HepG2 (cell line): ENCODE data around the gene INHA. TPM values are rescaled to one million over a fixed set of nuclear protein-coding genes. Genes with fewer than 3 reads are reported as not detected.

ENCODE experiments used
- ATAC-seq: fragments of 200-7000 bp; cut with Tn5 transposase; 3 replicates; pipeline ENCODE4 v1.9.1; 2020; ENCODE audit warnings: mild to moderate bottlenecking, moderate library complexity
- BruUV-seq: library from RNA; stranded (reverse); fragments of 400-500 nt; replicated peaks from 2 replicates; lab custom pipeline; 2021; lab: Mats Ljungman, UMichigan
- CTCF ChIA-PET: fragments of 300-600 bp; formaldehyde crosslinking; extraction: SDS; loops from one replicate; lab custom pipeline; 2021; ENCODE audit warnings: low total read pairs, inconsistent platforms, low intra/inter-chr PET ratio; lab: Yijun Ruan, JAX
- POLR2A ChIA-PET: fragments of 350-600 bp; sonication (Branson Sonifier 250); formaldehyde crosslinking; loops from one replicate; lab custom pipeline; 2020; ENCODE audit warnings: antibody characterized with exemption, inconsistent platforms; lab: Yijun Ruan, JAX
- DNase-seq: peaks from one replicate; pipeline ENCODE4 v3.0.0-alpha.2; 2015; ENCODE audit warnings: low spot score
- FAIRE-seq: peaks from 3 replicates; lab custom pipeline; 2011; peaks lifted over from hg19 to GRCh38; lab: Jason Lieb, UNC
- H2AFZ ChIP-seq: one replicate; pipeline ENCODE4 v1.6.1; 2011; ENCODE audit warnings: low read length, inconsistent platforms
- H3K27ac ChIP-seq: fragments of 300-600 bp; 3 replicates; pipeline ENCODE4 v1.8.0; 2011; ENCODE audit warnings: mixed run types, mild to moderate bottlenecking, mixed read lengths, low read length, inconsistent platforms; ENCODE audit not compliant: insufficient read depth; ENCODE audit errors: extremely low read length
- H3K27me3 ChIP-seq, 2 experiments: fragments of 200-600 bp in 1 of 2; 2 replicates in 1 of 2; 3 replicates in 1 of 2; pipeline versions ENCODE4 v1.6.0 to v1.8.0; 2011; ENCODE audit warnings: low read length in 2 of 2, mild to moderate bottlenecking in 2 of 2, moderate library complexity in 2 of 2, inconsistent platforms in 1 of 2; ENCODE audit not compliant: insufficient read depth in 2 of 2, control insufficient read depth in 1 of 2
- H3K36me3 ChIP-seq, 2 experiments: fragments of 200-600 bp in 1 of 2; replicated peaks in 1 of 2; 2 replicates in 1 of 2; 3 replicates in 1 of 2; pipeline versions ENCODE4 v1.5.1 to v1.8.0; 2011; ENCODE audit warnings: low read length in 2 of 2, inconsistent platforms in 1 of 2; ENCODE audit not compliant: insufficient read depth in 2 of 2, control insufficient read depth in 1 of 2
- H3K4me1 ChIP-seq: 2 replicates; pipeline ENCODE4 v1.5.1; 2012; ENCODE audit warnings: low read length, inconsistent platforms; ENCODE audit not compliant: insufficient read depth
- H3K4me2 ChIP-seq: 2 replicates; pipeline ENCODE4 v1.6.0; 2011; ENCODE audit warnings: low read depth, low read length, inconsistent platforms
- H3K4me3 ChIP-seq, 3 experiments: fragments of 200-600 bp in 1 of 3; sonication (generic), shearing (Covaris generic) in 1 of 3; replicated peaks in 1 of 3; 2 replicates each; pipeline ENCODE4 v1.5.1; 2011 to 2016; ENCODE audit warnings: low read length in 3 of 3, inconsistent platforms in 2 of 3, low read depth in 2 of 3, mild to moderate bottlenecking in 2 of 3, control low read depth in 1 of 3, mixed read lengths in 1 of 3; ENCODE audit not compliant: insufficient read depth in 1 of 3
- H3K79me2 ChIP-seq: one replicate; pipeline ENCODE4 v1.6.1; 2011; ENCODE audit warnings: low read length, inconsistent platforms; ENCODE audit not compliant: insufficient read depth
- H3K9ac ChIP-seq: 2 replicates; pipeline ENCODE4 v1.6.0; 2011; ENCODE audit warnings: mild to moderate bottlenecking, low read depth, low read length, inconsistent platforms; ENCODE audit not compliant: insufficient read depth
- H3K9me3 ChIP-seq: 2 replicates; pipeline ENCODE4 v1.5.1; 2012; ENCODE audit warnings: mild to moderate bottlenecking, low read length
- H4K20me1 ChIP-seq: 2 replicates; pipeline ENCODE4 v1.6.0; 2011; ENCODE audit warnings: inconsistent platforms, mild to moderate bottlenecking, low read length, moderate library complexity; ENCODE audit not compliant: insufficient read depth
- FOXJ3 ChIP-seq: sonication (generic); formaldehyde crosslinking; IDR thresholded peaks from 2 replicates; pipeline ENCODE4 v1.4.0; 2020; ENCODE audit warnings: missing genetic modification reagents, mild to moderate bottlenecking, borderline replicate concordance
- FOXK2 ChIP-seq: fragments of 450-650 bp; IDR thresholded peaks from 2 replicates; pipeline ENCODE4 v1.6.1; 2016
- HNRNPK ChIP-seq: fragments of 200-400 bp; formaldehyde crosslinking; IDR thresholded peaks from 2 replicates; pipeline ENCODE4 v1.6.1; 2018; ENCODE audit warnings: low read length, low read depth, moderate library complexity, mild to moderate bottlenecking; ENCODE audit not compliant: poor library complexity, severe bottlenecking
- NFE2L2 ChIP-seq: fragments of 150-350 bp; IDR thresholded peaks from 2 replicates; pipeline ENCODE4 v1.6.1; 2014; ENCODE audit warnings: low read length
- NFYB ChIP-seq: sonication (generic); formaldehyde crosslinking; IDR thresholded peaks from 2 replicates; pipeline ENCODE4 v1.4.0; 2020; ENCODE audit warnings: missing genetic modification reagents
- NRL ChIP-seq: sonication (generic); formaldehyde crosslinking; IDR thresholded peaks from 2 replicates; pipeline ENCODE4 v1.5.0; 2020; ENCODE audit warnings: missing genetic modification reagents, mild to moderate bottlenecking, moderate library complexity, borderline replicate concordance
- RBM22 ChIP-seq: fragments of 200-400 bp; formaldehyde crosslinking; optimal IDR thresholded peaks from 2 replicates; pipeline ENCODE3; 2017; ENCODE audit warnings: mild to moderate bottlenecking, low read length, moderate library complexity
- SP140L ChIP-seq: sonication (generic); formaldehyde crosslinking; IDR thresholded peaks from 2 replicates; pipeline ENCODE4 v1.4.0; 2020; ENCODE audit warnings: missing genetic modification reagents, borderline replicate concordance
- ZBTB42 ChIP-seq: sonication (generic); formaldehyde crosslinking; IDR thresholded peaks from 2 replicates; pipeline ENCODE4 v1.5.0; 2020; ENCODE audit warnings: mild to moderate bottlenecking, missing genetic modification reagents
- ZNF274 ChIP-seq: sonication (generic); formaldehyde crosslinking; IDR thresholded peaks from 2 replicates; pipeline ENCODE4 v1.5.1; 2020; ENCODE audit warnings: mild to moderate bottlenecking, missing genetic modification reagents
- ZNF33A ChIP-seq: sonication (generic); formaldehyde crosslinking; IDR thresholded peaks from 2 replicates; pipeline ENCODE4 v1.5.1; 2020; ENCODE audit warnings: missing genetic modification reagents, mild to moderate bottlenecking, moderate library complexity, borderline replicate concordance
- ZNF616 ChIP-seq: sonication (generic); formaldehyde crosslinking; IDR thresholded peaks from 2 replicates; pipeline ENCODE4 v1.5.0; 2020; ENCODE audit warnings: low read depth, mild to moderate bottlenecking, missing genetic modification reagents
- ZSCAN21 ChIP-seq: sonication (generic); formaldehyde crosslinking; IDR thresholded peaks from 2 replicates; pipeline ENCODE4 v1.8.0; 2022; ENCODE audit warnings: mild to moderate bottlenecking, missing genetic modification reagents, moderate library complexity, borderline replicate concordance
- WGBS: methylation state at CpG from one replicate; pipeline ENCODE4 v1.1.6; 2017; ENCODE audit warnings: low lambda C conversion rate; 5-methylcytosine and 5-hydroxymethylcytosine counted together
- in situ Hi-C: cut with HindIII; loops from 2 replicates; pipeline ENCODE4 v1.10.0; 2017; ENCODE audit warnings: low pct_unique_long_range_greater_than_20kb; ENCODE audit not compliant: extremely low pct_ligation_motif_present
- intact Hi-C: fragments of 100-400 bp; cut with micrococcal nuclease; formaldehyde crosslinking; loops from one replicate; pipeline ENCODE4 v1.10.0; 2022; ENCODE audit not compliant: unreplicated experiment
- polyA plus RNA-seq, 8 experiments: library from polyadenylated mRNA; depleted of rRNA in 3 of 8; stranded (reverse) in 7 of 8; unstranded in 1 of 8; fragments of >200 nt; fragmentation: Illumina TruSeq in 4 of 8; extraction: Trizol in 4 of 8; gene quantifications; 2 replicates each; pipeline versions ENCODE4 v1.2.1 to v1.2.3, GENCODE V29; 2011 to 2016; ENCODE audit warnings: low read depth in 4 of 8, missing spikeins in 1 of 8, mixed read lengths in 1 of 8; ENCODE audit not compliant: insufficient read depth in 1 of 8
- total RNA-seq, 5 experiments: library from RNA; depleted of rRNA; stranded (reverse); fragments of >200 nt; fragmentation: Illumina TruSeq; extraction: Trizol; gene quantifications; 2 replicates each; pipeline ENCODE4 v1.2.3, GENCODE V29; 2016; ENCODE audit warnings: low read depth in 1 of 5
- TF ChIP-seq, protein P1 (sequence below): sonication (generic); formaldehyde crosslinking; IDR thresholded peaks from 2 replicates; pipeline ENCODE4 v1.4.0; 2020; ENCODE audit warnings: missing genetic modification reagents, borderline replicate concordance
- TF ChIP-seq, protein P2 (sequence below): IDR thresholded peaks from 2 replicates; pipeline ENCODE4 v1.6.1; 2016; ENCODE audit warnings: low read depth, control low read depth
- TF ChIP-seq, protein P3 (sequence below): sonication (generic); IDR thresholded peaks from 2 replicates; pipeline ENCODE4 v1.6.1; 2016; ENCODE audit warnings: low read depth, borderline replicate concordance
- TF ChIP-seq, protein P4 (sequence below): sonication (generic); formaldehyde crosslinking; IDR thresholded peaks from 2 replicates; pipeline ENCODE4 v1.4.0; 2020; ENCODE audit warnings: mild to moderate bottlenecking, missing genetic modification reagents, borderline replicate concordance

INHA gene
- total and polyA plus RNA-seq, 2 of the 13 experiments (the other 11 are each of a cell fraction or from before 2014, with no cell fraction given): 4.1 to 15.2 TPM

DNA sequence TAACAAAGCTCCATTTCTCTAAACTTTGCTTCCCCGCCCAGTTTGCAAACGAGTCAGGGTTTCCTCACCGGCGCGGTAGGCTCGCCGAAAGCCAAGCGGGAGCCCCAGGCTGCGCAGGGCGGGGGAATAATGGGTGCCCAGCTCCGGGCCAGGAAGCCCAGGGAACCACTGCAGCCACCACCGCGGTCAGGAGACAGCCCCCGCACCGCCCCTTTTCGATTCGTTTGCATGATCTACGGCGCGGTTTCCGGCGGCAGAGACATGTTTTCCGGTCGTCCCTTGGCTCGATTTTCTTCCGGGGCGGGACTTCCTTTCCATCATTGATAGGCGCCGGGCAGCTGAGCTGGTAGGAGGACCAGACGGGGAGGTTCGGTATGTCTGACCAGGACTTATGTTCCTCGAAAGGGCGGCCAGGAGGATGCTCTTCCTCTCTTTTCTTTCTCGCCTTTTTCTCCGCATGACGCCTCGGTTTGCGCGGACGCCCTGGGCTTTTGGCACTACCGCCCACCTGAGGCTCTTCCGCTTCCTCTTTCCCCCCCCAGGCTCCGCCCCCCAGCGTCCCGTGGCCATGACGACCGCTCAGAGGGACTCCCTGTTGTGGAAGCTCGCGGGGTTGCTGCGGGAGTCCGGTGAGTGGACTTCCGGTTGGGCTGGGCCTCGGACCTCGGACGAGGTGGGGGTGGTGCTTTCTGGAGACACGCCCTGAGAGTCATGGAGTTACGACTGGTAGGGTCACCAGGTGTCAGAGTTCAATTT lies 25.6 kb downstream of the INHA start, which contains the start of gene STK11IP:
TSS of gene STK11IP (plus strand) at position 306 of the 756 bp plus-strand sequence. CDS start at position 569, 263 bp downstream.
- CTCF ChIA-PET: interaction anchor here (1.3 to 2.3 kb wide), 2 partner anchors 45 to 56 kb away, joined by 7 to 12 read pairs; no protein-coding TSS in a partner anchor
- peak; percentile 99 for DNase-seq
- peaks cover 6% of the 10 kb centered on the region for H3K79me2 ChIP-seq
- peaks cover 9 to 15% of the 10 kb centered on the region in 2 experiments; a peak in 4 of 5 replicates for H3K36me3 ChIP-seq
- H2AFZ ChIP-seq: peak within 1 kb of the TSS; percentile 97
- H4K20me1 ChIP-seq: no peaks in the 10 kb centered on the region
- peaks cover 53% of the 10 kb centered on the region for H3K4me1 ChIP-seq
- peak within 1 kb of the TSS; percentile 72 to 91 (median 81) for H3K4me3 ChIP-seq
- in situ Hi-C loops (loop anchor here (5.0 kb wide), 1 partner anchor 35 kb away; no protein-coding TSS in a partner anchor), intact Hi-C loops (loop anchor here (1.0 to 5.0 kb wide), 5 partner anchors 20 to 210 kb away; partner anchors contain the start of genes CHPF, DNPEP and GMPPA)
- peak; percentile 96 for ATAC-seq
- peak within 1 kb of the TSS; percentile 95 for H3K27ac ChIP-seq
- peak within 1 kb of the TSS; percentile 98 for H3K4me2 ChIP-seq
- POLR2A ChIA-PET: interaction anchor here (0.7 to 7.6 kb wide), 16 partner anchors 9 to 348 kb away, joined by 3 to 150 read pairs (median 14); partner anchors contain the start of genes CHPF, DNPEP, GMPPA and INHA
- H3K9me3 ChIP-seq: no peaks in the 10 kb centered on the region
- no peaks in the 10 kb centered on the region; a peak in 1 of 5 replicates for H3K27me3 ChIP-seq
- no TSS peak for BruUV-seq
- FAIRE-seq: peak; percentile 97
- H3K9ac ChIP-seq: peak within 1 kb of the TSS; percentile 95
- WGBS: under 1% methylated on average over 48 of the region's 57 CpGs
- TF ChIP-seq HNRNPK (no peak), ZNF33A (CRISPR knock-in tag) (no peak), NRL (CRISPR knock-in tag) (peak; percentile 86; the same call in 1 of the 2 replicates), ZNF616 (no peak), NFYB (CRISPR knock-in tag) (peak; percentile 63), ZSCAN21 (CRISPR knock-in tag) (peak; percentile 69; the same call in 1 of the 2 replicates), FOXJ3 (CRISPR knock-in tag) (0 out of 2 replicates have a peak, but pooled peaks have one; percentile 25), ZNF274 (CRISPR knock-in tag) (peak; percentile 88), FOXK2 (peak; percentile 95), NFE2L2 (no peak), SP140L (CRISPR knock-in tag) (peak; percentile 67; the same call in 1 of the 2 replicates), RBM22 (peak; percentile 100), ZBTB42 (CRISPR knock-in tag) (no peak)
- TF ChIP-seq, protein P1, sequence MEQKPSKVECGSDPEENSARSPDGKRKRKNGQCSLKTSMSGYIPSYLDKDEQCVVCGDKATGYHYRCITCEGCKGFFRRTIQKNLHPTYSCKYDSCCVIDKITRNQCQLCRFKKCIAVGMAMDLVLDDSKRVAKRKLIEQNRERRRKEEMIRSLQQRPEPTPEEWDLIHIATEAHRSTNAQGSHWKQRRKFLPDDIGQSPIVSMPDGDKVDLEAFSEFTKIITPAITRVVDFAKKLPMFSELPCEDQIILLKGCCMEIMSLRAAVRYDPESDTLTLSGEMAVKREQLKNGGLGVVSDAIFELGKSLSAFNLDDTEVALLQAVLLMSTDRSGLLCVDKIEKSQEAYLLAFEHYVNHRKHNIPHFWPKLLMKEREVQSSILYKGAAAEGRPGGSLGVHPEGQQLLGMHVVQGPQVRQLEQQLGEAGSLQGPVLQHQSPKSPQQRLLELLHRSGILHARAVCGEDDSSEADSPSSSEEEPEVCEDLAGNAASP (CRISPR knock-in tag): peak; percentile 68
- TF ChIP-seq, protein P2, sequence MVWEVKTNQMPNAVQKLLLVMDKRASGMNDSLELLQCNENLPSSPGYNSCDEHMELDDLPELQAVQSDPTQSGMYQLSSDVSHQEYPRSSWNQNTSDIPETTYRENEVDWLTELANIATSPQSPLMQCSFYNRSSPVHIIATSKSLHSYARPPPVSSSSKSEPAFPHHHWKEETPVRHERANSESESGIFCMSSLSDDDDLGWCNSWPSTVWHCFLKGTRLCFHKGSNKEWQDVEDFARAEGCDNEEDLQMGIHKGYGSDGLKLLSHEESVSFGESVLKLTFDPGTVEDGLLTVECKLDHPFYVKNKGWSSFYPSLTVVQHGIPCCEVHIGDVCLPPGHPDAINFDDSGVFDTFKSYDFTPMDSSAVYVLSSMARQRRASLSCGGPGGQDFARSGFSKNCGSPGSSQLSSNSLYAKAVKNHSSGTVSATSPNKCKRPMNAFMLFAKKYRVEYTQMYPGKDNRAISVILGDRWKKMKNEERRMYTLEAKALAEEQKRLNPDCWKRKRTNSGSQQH: peak; percentile 89
- TF ChIP-seq, protein P3, sequence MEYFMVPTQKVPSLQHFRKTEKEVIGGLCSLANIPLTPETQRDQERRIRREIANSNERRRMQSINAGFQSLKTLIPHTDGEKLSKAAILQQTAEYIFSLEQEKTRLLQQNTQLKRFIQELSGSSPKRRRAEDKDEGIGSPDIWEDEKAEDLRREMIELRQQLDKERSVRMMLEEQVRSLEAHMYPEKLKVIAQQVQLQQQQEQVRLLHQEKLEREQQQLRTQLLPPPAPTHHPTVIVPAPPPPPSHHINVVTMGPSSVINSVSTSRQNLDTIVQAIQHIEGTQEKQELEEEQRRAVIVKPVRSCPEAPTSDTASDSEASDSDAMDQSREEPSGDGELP: peak; percentile 37
- TF ChIP-seq, protein P4, sequence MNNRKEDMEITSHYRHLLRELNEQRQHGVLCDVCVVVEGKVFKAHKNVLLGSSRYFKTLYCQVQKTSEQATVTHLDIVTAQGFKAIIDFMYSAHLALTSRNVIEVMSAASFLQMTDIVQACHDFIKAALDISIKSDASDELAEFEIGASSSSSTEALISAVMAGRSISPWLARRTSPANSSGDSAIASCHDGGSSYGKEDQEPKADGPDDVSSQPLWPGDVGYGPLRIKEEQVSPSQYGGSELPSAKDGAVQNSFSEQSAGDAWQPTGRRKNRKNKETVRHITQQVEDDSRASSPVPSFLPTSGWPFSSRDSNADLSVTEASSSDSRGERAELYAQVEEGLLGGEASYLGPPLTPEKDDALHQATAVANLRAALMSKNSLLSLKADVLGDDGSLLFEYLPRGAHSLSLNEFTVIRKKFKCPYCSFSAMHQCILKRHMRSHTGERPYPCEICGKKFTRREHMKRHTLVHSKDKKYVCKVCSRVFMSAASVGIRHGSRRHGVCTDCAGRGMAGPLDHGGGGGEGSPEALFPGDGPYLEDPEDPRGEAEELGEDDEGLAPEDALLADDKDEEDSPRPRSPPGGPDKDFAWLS (CRISPR knock-in tag): no peak
